WTC11 (cell line): Measurements from ENCODE around the gene LGMN. TPM values are rescaled to one million over a fixed set of nuclear protein-coding genes. Genes with fewer than 3 reads are reported as not detected.
A peak's percentile ranks its signal among the peaks of the same experiment; 100 is the strongest.

Source experiments
- ATAC-seq: fragments of 200-7000 bp; cut with Tn5 transposase; 2 replicates; pipeline ENCODE4 v1.10.0; 2021; ENCODE audit warnings: mild to moderate bottlenecking, moderate library complexity
- CTCF ChIA-PET: fragments of 300-600 bp; sonication (Branson Sonifier 250); formaldehyde crosslinking; loops from one replicate; lab custom pipeline; 2021; ENCODE audit warnings: antibody characterized with exemption; lab: Charles Lee
- POLR2A ChIA-PET: fragments of 350-600 bp; sonication (Branson Sonifier 250); formaldehyde crosslinking; loops from one replicate; lab custom pipeline; 2021; ENCODE audit warnings: antibody characterized with exemption; lab: Charles Lee
- DNase-seq: peaks from one replicate; pipeline ENCODE4 v3.0.0; 2021; ENCODE audit warnings: low spot score
- H3K27ac Mint-ChIP-seq: 2 replicates; pipeline ENCODE4 v1.8.0; 2021; ENCODE audit warnings: mixed read lengths
- H3K27me3 Mint-ChIP-seq: 2 replicates; pipeline ENCODE4 v1.8.0; 2021; ENCODE audit warnings: low read depth, mild to moderate bottlenecking, moderate library complexity, mixed read lengths
- H3K36me3 Mint-ChIP-seq: 2 replicates; pipeline ENCODE4 v1.8.0; 2021; ENCODE audit warnings: mixed read lengths
- H3K4me1 Mint-ChIP-seq: 2 replicates; pipeline ENCODE4 v1.8.0; 2022; ENCODE audit warnings: mixed read lengths
- H3K4me3 Mint-ChIP-seq: 2 replicates; pipeline ENCODE4 v1.8.0; 2021; ENCODE audit warnings: mild to moderate bottlenecking, moderate library complexity, mixed read lengths
- H3K9me3 Mint-ChIP-seq: 2 replicates; pipeline ENCODE4 v1.8.0; 2021; ENCODE audit warnings: mixed read lengths
- ATF3 ChIP-seq: sonication (generic); formaldehyde crosslinking; conservative IDR thresholded peaks from 2 replicates; pipeline ENCODE4 v1.8.1; 2022; ENCODE audit warnings: mild to moderate bottlenecking, missing genetic modification reagents
- ATF6 ChIP-seq: sonication (generic); formaldehyde crosslinking; IDR thresholded peaks from 2 replicates; pipeline ENCODE4 v1.8.1; 2023; ENCODE audit warnings: mild to moderate bottlenecking, missing genetic modification reagents
- ELF4 ChIP-seq: sonication (generic); formaldehyde crosslinking; IDR thresholded peaks from 2 replicates; pipeline ENCODE4 v1.8.1; 2022; ENCODE audit warnings: low read depth, mild to moderate bottlenecking, moderate library complexity, missing genetic modification reagents
- FOXK1 ChIP-seq: sonication (generic); formaldehyde crosslinking; IDR thresholded peaks from 2 replicates; pipeline ENCODE4 v1.8.0; 2022; ENCODE audit warnings: mild to moderate bottlenecking, moderate library complexity, missing genetic modification reagents
- PRRX2 ChIP-seq: fragments of 250-450 bp; sonication (Bioruptor Pico); IDR thresholded peaks from 2 replicates; pipeline ENCODE4 v1.8.0; 2021; ENCODE audit warnings: mild to moderate bottlenecking
- RELA ChIP-seq: sonication (generic); formaldehyde crosslinking; IDR thresholded peaks from 2 replicates; pipeline ENCODE4 v1.8.1; 2022; ENCODE audit warnings: missing genetic modification reagents, mild to moderate bottlenecking, borderline replicate concordance
- ZNF423 ChIP-seq: fragments of 250-450 bp; sonication (Bioruptor Pico); IDR thresholded peaks from 2 replicates; pipeline ENCODE4 v2.1.2; 2022; ENCODE audit warnings: mild to moderate bottlenecking, moderate library complexity
- total RNA-seq: library from RNA; stranded (reverse); gene quantifications from 3 replicates; pipeline ENCODE4 v1.2.3, GENCODE V29; 2021
- TF ChIP-seq, protein P1 (sequence below): sonication (generic); formaldehyde crosslinking; IDR thresholded peaks from 2 replicates; pipeline ENCODE4 v1.8.1; 2023; ENCODE audit warnings: mild to moderate bottlenecking, missing genetic modification reagents, borderline replicate concordance
- TF ChIP-seq, protein P2 (sequence below): fragments of 250-450 bp; sonication (Bioruptor Pico); conservative IDR thresholded peaks from 2 replicates; pipeline ENCODE4 v1.9.0; 2021; ENCODE audit warnings: mild to moderate bottlenecking
- TF ChIP-seq, protein P3 (sequence below): sonication (generic); formaldehyde crosslinking; IDR thresholded peaks from 2 replicates; pipeline ENCODE4 v1.8.0; 2022; ENCODE audit warnings: mild to moderate bottlenecking, missing genetic modification reagents
- TF ChIP-seq, protein P4 (sequence below): sonication (generic); formaldehyde crosslinking; IDR thresholded peaks from 2 replicates; pipeline ENCODE4 v1.8.1; 2022; ENCODE audit warnings: low read depth, mild to moderate bottlenecking, moderate library complexity, missing genetic modification reagents, borderline replicate concordance
- TF ChIP-seq, protein P5 (sequence below): sonication (generic); formaldehyde crosslinking; IDR thresholded peaks from 2 replicates; pipeline ENCODE4 v1.8.1; 2023; ENCODE audit warnings: mild to moderate bottlenecking, missing genetic modification reagents, moderate library complexity
- TF ChIP-seq, protein P6 (sequence below): sonication (generic); formaldehyde crosslinking; IDR thresholded peaks from 2 replicates; pipeline ENCODE4 v1.8.1; 2023; ENCODE audit warnings: mild to moderate bottlenecking, missing genetic modification reagents

LGMN gene
- total RNA-seq, 1 experiment from 2014 or later: 55.7 TPM

DNA sequence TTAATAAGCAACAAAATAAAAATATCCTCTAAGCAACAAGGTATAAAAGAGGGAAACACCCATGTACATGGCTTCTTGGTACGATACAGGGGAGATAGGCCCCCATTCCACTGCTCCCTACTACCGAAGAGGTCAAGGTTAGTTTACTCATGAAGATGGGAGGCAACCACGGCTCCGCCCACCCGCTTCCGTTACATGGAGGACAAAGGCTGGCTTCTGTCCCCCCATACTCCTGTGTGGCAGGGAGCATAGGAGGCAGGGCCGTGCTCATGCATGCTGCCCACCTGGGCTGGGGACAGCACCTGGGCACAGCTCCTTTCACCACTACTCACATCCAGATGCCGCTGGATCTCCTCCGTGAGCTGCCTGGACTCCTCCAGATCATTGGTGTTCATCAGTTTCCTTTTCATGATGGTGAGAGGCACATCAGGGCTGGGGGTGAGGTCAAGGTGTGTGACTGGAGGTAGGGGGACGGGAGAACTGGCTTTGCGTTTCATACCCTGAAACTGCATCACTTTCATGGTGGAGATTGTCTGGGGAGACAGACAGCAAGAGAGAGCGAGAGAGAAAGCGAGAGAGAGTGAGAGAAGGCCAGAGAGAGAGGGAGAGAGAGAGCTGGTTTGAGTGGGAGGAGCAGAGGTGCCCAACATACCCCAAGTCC, 39.0 kb downstream of the LGMN start:
- ChIA-PET CTCF (interaction anchor here (0.6 to 2.6 kb wide), 5 partner anchors 8 to 75 kb away, joined by 3 to 12 read pairs (median 3); no protein-coding TSS in a partner anchor), POLR2A (no interaction called here)
- TF ChIP-seq, protein P1, sequence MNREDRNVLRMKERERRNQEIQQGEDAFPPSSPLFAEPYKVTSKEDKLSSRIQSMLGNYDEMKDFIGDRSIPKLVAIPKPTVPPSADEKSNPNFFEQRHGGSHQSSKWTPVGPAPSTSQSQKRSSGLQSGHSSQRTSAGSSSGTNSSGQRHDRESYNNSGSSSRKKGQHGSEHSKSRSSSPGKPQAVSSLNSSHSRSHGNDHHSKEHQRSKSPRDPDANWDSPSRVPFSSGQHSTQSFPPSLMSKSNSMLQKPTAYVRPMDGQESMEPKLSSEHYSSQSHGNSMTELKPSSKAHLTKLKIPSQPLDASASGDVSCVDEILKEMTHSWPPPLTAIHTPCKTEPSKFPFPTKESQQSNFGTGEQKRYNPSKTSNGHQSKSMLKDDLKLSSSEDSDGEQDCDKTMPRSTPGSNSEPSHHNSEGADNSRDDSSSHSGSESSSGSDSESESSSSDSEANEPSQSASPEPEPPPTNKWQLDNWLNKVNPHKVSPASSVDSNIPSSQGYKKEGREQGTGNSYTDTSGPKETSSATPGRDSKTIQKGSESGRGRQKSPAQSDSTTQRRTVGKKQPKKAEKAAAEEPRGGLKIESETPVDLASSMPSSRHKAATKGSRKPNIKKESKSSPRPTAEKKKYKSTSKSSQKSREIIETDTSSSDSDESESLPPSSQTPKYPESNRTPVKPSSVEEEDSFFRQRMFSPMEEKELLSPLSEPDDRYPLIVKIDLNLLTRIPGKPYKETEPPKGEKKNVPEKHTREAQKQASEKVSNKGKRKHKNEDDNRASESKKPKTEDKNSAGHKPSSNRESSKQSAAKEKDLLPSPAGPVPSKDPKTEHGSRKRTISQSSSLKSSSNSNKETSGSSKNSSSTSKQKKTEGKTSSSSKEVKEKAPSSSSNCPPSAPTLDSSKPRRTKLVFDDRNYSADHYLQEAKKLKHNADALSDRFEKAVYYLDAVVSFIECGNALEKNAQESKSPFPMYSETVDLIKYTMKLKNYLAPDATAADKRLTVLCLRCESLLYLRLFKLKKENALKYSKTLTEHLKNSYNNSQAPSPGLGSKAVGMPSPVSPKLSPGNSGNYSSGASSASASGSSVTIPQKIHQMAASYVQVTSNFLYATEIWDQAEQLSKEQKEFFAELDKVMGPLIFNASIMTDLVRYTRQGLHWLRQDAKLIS (CRISPR knock-in tag): no peak
- TF ChIP-seq RELA (no peak), ZNF423 (CRISPR knock-in tag) (no peak), PRRX2 (CRISPR knock-in tag) (no peak), FOXK1 (CRISPR knock-in tag) (no peak)
- TF ChIP-seq, protein P2, sequence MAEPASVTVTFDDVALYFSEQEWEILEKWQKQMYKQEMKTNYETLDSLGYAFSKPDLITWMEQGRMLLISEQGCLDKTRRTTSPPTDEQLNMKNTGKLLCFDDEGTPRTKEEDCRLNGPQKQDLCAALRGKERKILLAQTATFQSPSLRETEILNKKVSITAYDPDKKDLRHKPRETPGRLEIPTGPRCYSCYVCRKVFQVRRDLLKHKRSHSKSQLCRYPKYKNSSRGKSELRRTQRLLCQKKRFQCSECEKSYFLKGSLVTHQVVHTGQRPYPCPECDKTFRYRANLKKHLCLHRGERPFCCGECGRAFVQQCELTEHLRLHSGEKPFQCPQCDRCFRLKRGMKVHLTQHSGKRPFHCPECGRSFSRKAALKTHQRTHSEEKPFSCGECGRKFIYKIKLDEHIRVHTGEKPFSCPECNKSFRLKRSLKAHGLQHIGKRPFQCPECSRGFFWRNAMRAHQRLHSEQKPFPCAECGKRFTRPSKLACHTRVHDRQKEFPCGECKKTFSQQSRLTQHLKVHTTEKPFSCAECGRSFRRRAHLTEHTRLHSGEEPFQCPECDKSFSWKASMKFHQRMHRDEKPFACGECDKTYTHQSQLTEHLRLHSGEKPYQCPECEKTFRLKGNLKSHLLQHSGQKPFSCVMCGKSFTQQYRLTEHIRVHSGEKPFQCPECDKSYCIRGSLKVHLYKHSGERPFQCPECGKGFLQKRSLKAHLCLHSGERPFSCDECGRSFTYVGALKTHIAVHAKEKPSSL: no peak
- TF ChIP-seq, protein P3, sequence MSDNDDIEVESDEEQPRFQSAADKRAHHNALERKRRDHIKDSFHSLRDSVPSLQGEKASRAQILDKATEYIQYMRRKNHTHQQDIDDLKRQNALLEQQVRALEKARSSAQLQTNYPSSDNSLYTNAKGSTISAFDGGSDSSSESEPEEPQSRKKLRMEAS (CRISPR knock-in tag): no peak
- TF ChIP-seq, protein P4, sequence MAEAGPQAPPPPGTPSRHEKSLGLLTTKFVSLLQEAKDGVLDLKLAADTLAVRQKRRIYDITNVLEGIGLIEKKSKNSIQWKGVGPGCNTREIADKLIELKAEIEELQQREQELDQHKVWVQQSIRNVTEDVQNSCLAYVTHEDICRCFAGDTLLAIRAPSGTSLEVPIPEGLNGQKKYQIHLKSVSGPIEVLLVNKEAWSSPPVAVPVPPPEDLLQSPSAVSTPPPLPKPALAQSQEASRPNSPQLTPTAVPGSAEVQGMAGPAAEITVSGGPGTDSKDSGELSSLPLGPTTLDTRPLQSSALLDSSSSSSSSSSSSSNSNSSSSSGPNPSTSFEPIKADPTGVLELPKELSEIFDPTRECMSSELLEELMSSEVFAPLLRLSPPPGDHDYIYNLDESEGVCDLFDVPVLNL: no peak
- no peak overlapping the region for H3K4me3 Mint-ChIP-seq
- no peaks in the 10 kb centered on the region for H3K9me3 Mint-ChIP-seq
- peaks cover 2% of the 10 kb centered on the region; the same call in 1 of the 2 replicates for H3K4me1 Mint-ChIP-seq
- H3K27ac Mint-ChIP-seq: peak overlapping the region; percentile 82; the same call in 1 of the 2 replicates
- H3K27me3 Mint-ChIP-seq: no peaks in the 10 kb centered on the region
- H3K36me3 Mint-ChIP-seq: peaks cover 38% of the 10 kb centered on the region
- ATAC-seq: no peak
- DNase-seq: no peak

- Mint-ChIP-seq H3K27ac (no peak overlapping the region), H3K9me3 (no peaks in the 10 kb centered on the region)
Observed at GRCh38 chr14:92706386-92706785, 42.0 kb downstream of the LGMN start.

DNA sequence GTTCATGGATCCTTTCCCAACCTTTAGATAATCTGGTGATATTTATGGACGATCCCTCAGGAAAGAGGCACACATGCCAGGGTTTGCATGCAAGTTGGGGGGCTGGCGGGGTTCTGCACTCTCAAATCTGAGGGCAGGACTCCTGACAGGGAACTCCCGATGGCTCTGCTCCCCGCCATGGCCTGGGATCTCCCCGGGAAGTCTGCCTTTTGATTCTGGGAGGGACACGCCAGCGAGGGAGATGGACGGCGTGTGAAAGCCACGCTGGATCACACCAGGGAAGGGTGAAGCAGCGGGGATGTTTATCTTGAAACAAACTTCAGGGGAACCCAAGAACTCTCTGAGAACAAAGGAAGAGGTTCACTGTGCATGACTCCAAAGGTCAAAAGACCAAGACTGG, 43.6 kb downstream of the LGMN start:
- ATAC-seq: no peak
- Mint-ChIP-seq H3K4me1 (peaks cover 2% of the 10 kb centered on the region; the same call in 1 of the 2 replicates), H3K36me3 (peaks cover 36% of the 10 kb centered on the region), H3K4me3 (no peak overlapping the region), H3K27me3 (no peaks in the 10 kb centered on the region), H3K27ac (peak overlapping the region; percentile 57; the same call in 1 of the 2 replicates), H3K9me3 (no peaks in the 10 kb centered on the region)
- DNase-seq: no peak
- TF ChIP-seq, protein P5, sequence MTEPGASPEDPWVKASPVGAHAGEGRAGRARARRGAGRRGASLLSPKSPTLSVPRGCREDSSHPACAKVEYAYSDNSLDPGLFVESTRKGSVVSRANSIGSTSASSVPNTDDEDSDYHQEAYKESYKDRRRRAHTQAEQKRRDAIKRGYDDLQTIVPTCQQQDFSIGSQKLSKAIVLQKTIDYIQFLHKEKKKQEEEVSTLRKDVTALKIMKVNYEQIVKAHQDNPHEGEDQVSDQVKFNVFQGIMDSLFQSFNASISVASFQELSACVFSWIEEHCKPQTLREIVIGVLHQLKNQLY (CRISPR knock-in tag): no peak
- TF ChIP-seq, protein P6, sequence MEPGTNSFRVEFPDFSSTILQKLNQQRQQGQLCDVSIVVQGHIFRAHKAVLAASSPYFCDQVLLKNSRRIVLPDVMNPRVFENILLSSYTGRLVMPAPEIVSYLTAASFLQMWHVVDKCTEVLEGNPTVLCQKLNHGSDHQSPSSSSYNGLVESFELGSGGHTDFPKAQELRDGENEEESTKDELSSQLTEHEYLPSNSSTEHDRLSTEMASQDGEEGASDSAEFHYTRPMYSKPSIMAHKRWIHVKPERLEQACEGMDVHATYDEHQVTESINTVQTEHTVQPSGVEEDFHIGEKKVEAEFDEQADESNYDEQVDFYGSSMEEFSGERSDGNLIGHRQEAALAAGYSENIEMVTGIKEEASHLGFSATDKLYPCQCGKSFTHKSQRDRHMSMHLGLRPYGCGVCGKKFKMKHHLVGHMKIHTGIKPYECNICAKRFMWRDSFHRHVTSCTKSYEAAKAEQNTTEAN (CRISPR knock-in tag): no peak
- no peak for TF ChIP-seq ATF6 (CRISPR knock-in tag)
- TF ChIP-seq ELF4 (CRISPR knock-in tag): no peak
- POLR2A ChIA-PET: no interaction called here
- CTCF ChIA-PET: no interaction called here

More at GRCh38 chr14:92706386-92706785, 42.0 kb downstream of the LGMN start:
- Mint-ChIP-seq H3K27me3 (no peaks in the 10 kb centered on the region), H3K36me3 (peaks cover 42% of the 10 kb centered on the region), H3K4me1 (peaks cover 2% of the 10 kb centered on the region; the same call in 1 of the 2 replicates), H3K4me3 (no peak overlapping the region)
- no peak for TF ChIP-seq ATF3 (CRISPR knock-in tag)
- CTCF ChIA-PET: no interaction called here
- POLR2A ChIA-PET: no interaction called here
- DNase-seq: no peak
- no peak for ATAC-seq
